Keratinocyte (primary cell): ENCODE results near the gene CD74. TPM values are rescaled to one million over a fixed set of nuclear protein-coding genes. Genes with fewer than 3 reads are reported as not detected.

Source experiments
- DNase-seq: peaks from one replicate; pipeline ENCODE4 v3.0.0-alpha.2; 2011; ENCODE audit warnings: low read depth, missing footprints, low spot score
- FAIRE-seq: peaks from 2 replicates; lab custom pipeline; 2011; peaks lifted over from hg19 to GRCh38; lab: Jason Lieb, UNC
- H2AFZ ChIP-seq: 2 replicates; pipeline ENCODE4 v1.6.0; 2012; ENCODE audit warnings: low read length, control low read depth, inconsistent platforms; ENCODE audit not compliant: control insufficient read depth
- H3K27ac ChIP-seq: 2 replicates; pipeline ENCODE4 v1.5.1; 2011; ENCODE audit warnings: low read length; ENCODE audit not compliant: control insufficient read depth, insufficient read depth
- H3K27me3 ChIP-seq: 3 replicates; pipeline ENCODE4 v1.6.0; 2011; ENCODE audit warnings: low read length; ENCODE audit not compliant: control insufficient read depth, insufficient read depth; ENCODE audit errors: extremely low read depth
- H3K36me3 ChIP-seq, 2 experiments: 2 replicates in 1 of 2; 3 replicates in 1 of 2; pipeline ENCODE4 v1.5.1; 2011; ENCODE audit warnings: low read length in 2 of 2, mild to moderate bottlenecking in 1 of 2; ENCODE audit not compliant: control insufficient read depth in 2 of 2, insufficient read depth in 2 of 2; ENCODE audit errors: extremely low read depth in 1 of 2
- H3K4me1 ChIP-seq: 3 replicates; pipeline ENCODE4 v1.5.1; 2011; ENCODE audit warnings: low read length; ENCODE audit not compliant: control insufficient read depth, insufficient read depth; ENCODE audit errors: extremely low read depth
- H3K4me2 ChIP-seq: 3 replicates; pipeline ENCODE4 v1.6.0; 2011; ENCODE audit warnings: low read depth, low read length; ENCODE audit not compliant: control insufficient read depth, insufficient read depth; ENCODE audit errors: extremely low read depth
- H3K4me3 ChIP-seq, 3 experiments: fragments of 200-600 bp in 1 of 3; sonication (generic) in 1 of 3; 2 replicates in 2 of 3; 3 replicates in 1 of 3; pipeline ENCODE4 v1.5.1; 2011 to 2016; ENCODE audit warnings: low read length in 3 of 3, mild to moderate bottlenecking in 3 of 3, control low read depth in 2 of 3, inconsistent platforms in 1 of 3, low read depth in 1 of 3, mixed read lengths in 1 of 3, mixed run types in 1 of 3, moderate library complexity in 1 of 3; ENCODE audit not compliant: control insufficient read depth in 2 of 3, insufficient read depth in 2 of 3; ENCODE audit errors: extremely low read depth in 1 of 3
- H3K79me2 ChIP-seq: 2 replicates; pipeline ENCODE4 v1.6.0; 2012; ENCODE audit warnings: low read length; ENCODE audit not compliant: control insufficient read depth, insufficient read depth
- H3K9ac ChIP-seq: 3 replicates; pipeline ENCODE4 v1.6.0; 2011; ENCODE audit warnings: low read length; ENCODE audit not compliant: control insufficient read depth, insufficient read depth; ENCODE audit errors: extremely low read depth
- H3K9me1 ChIP-seq: 3 replicates; pipeline ENCODE4 v1.6.0; 2011; ENCODE audit warnings: low read length; ENCODE audit not compliant: control insufficient read depth, insufficient read depth; ENCODE audit errors: extremely low read depth
- H3K9me3 ChIP-seq: 2 replicates; pipeline ENCODE4 v1.5.1; 2012; ENCODE audit warnings: low read depth, low read length; ENCODE audit not compliant: control insufficient read depth
- H4K20me1 ChIP-seq: 3 replicates; pipeline ENCODE4 v1.6.0; 2011; ENCODE audit warnings: low read length; ENCODE audit not compliant: control insufficient read depth, insufficient read depth; ENCODE audit errors: extremely low read depth
- EZH2 ChIP-seq: IDR thresholded peaks from one replicate; pipeline ENCODE4 v1.6.1; 2012; ENCODE audit warnings: inconsistent platforms, mild to moderate bottlenecking, low read length, moderate library complexity
- dilution Hi-C: fragments of 300-500 bp; cut with MboI; formaldehyde crosslinking; loops from one replicate; pipeline ENCODE4 v1.7.0; 2020; ENCODE audit warnings: low sequenced_read_pairs; ENCODE audit not compliant: extremely low pct_ligation_motif_present
- polyA plus RNA-seq, 5 experiments: library from polyadenylated mRNA; depleted of rRNA in 3 of 5; stranded (reverse) in 3 of 5; stranded (forward) in 1 of 5; unstranded in 1 of 5; fragments of >200 nt; gene quantifications; 1 replicate in 1 of 5; 2 replicates in 3 of 5; 3 replicates in 1 of 5; pipeline versions ENCODE4 v1.2.1 to v1.2.3, GENCODE V29; 2011 to 2012; ENCODE audit warnings: missing spikeins in 2 of 5, low read depth in 1 of 5, low replicate concordance in 1 of 5
- TF ChIP-seq, protein P1 (sequence below), 3 experiments: IDR thresholded peaks in 1 of 3; conservative IDR thresholded peaks in 1 of 3; optimal IDR thresholded peaks in 1 of 3; 2 replicates in 2 of 3; 3 replicates in 1 of 3; pipeline versions ENCODE3 to v1.5.1; 2011; ENCODE audit warnings: low read length in 3 of 3, mild to moderate bottlenecking in 3 of 3, moderate library complexity in 2 of 3, control low read depth in 1 of 3, inconsistent platforms in 1 of 3; ENCODE audit not compliant: insufficient read depth in 2 of 3; ENCODE audit errors: extremely low read depth in 1 of 3

CD74 gene
- polyA plus RNA-seq, 1 donor (not counting 4 experiments of a cell fraction or from before 2014, with no cell fraction given) = 0.71 TPM

DNA sequence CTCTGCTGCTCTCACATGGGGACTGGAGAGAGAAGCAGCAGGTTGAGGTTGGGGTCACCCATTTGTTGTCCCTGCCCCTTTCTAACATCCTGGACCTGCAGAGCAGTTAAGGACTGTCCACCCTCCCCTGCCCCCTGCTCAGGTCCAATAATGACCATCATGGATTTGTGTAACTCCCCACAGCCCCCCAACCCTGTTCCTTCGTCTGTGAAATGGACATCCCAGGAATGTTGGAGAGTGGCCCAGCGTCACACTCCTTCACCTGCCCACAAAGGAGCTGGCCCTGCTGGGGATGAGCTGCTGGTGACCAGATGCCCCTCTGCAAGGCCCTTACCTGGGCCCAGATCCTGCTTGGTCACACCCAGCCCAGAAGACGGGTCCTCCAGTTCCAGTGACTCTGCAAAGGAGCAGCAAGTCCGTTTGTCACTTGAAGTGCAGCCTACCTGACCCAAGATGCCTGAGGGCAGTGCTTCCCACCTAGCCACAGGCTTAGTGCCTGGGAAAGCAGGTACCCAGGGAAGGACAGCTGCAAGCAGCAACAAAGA is 10.4 kb downstream of the CD74 start:
- H3K4me1 ChIP-seq = no peaks in the 10 kb centered on the region
- H3K9me1 ChIP-seq = no peaks in the 10 kb centered on the region
- H2AFZ ChIP-seq = no peak overlapping the region
- dilution Hi-C loops = no loop called here
- TF ChIP-seq EZH2 = no peak
- TF ChIP-seq, protein P1, sequence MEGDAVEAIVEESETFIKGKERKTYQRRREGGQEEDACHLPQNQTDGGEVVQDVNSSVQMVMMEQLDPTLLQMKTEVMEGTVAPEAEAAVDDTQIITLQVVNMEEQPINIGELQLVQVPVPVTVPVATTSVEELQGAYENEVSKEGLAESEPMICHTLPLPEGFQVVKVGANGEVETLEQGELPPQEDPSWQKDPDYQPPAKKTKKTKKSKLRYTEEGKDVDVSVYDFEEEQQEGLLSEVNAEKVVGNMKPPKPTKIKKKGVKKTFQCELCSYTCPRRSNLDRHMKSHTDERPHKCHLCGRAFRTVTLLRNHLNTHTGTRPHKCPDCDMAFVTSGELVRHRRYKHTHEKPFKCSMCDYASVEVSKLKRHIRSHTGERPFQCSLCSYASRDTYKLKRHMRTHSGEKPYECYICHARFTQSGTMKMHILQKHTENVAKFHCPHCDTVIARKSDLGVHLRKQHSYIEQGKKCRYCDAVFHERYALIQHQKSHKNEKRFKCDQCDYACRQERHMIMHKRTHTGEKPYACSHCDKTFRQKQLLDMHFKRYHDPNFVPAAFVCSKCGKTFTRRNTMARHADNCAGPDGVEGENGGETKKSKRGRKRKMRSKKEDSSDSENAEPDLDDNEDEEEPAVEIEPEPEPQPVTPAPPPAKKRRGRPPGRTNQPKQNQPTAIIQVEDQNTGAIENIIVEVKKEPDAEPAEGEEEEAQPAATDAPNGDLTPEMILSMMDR (optimal IDR thresholded peaks at IDR 0.05 in 1 of 3, IDR thresholded peaks at IDR 0.05 in 1 of 3, conservative IDR thresholded peaks at IDR 0.05 in 1 of 3; ENCODE audit: extremely low read depth in 1 of 3, insufficient read depth in 2 of 3, low read length in 3 of 3) = no peak
- FAIRE-seq (no peak), DNase-seq (no peak)
- no peaks in the 10 kb centered on the region for H3K27me3 ChIP-seq
- H3K4me2 ChIP-seq = no peak overlapping the region
- H3K79me2 ChIP-seq = no peaks in the 10 kb centered on the region
- no peak overlapping the region for H3K9ac ChIP-seq
- peaks cover 14 to 30% of the 10 kb centered on the region in 2 experiments for H3K36me3 ChIP-seq
- no peaks in the 10 kb centered on the region for H3K9me3 ChIP-seq
- no peak overlapping the region for H3K4me3 ChIP-seq
- H3K27ac ChIP-seq = no peak overlapping the region
- no peaks in the 10 kb centered on the region for H4K20me1 ChIP-seq

DNA sequence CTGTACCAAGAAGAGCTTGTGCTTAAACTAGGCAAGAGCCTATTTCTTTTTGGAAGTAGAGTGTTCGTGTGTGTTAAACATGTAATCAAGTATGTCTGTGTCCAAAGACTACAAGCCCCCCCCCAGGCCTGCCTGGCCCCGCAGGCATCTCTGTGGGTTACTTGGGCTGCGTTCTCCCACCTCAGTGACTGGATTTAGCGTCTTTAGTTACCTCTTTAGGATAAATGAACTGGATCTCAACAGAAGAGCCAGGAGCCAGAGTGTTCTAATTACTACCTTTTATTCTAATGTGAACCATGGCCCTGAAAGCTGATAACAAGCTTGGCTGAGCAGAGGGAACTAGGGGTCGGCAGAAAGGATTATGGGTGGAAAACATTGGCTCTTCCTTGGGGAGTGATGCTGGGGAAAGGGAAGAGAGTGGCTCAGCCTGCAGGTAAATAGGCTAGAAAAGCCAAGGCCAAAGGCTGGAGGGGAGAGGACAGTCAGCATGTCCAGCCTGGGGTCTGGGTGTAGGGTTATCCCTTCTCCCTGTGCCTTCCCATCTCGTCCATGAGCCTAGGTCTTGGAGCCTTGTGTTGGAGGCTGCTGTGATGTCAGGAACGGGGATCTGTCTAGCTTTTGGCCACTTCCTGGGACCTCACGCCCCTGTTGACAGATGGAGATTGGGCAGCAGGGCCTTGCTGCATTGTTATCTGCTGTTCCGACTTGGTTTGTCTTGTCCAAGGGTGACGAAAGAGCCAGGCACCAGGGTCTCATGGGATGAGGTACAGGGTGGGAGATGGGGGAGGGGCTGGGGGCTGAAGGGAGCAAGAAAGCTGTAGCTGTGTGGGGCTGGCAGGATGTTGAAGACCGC is 11.1 kb downstream of the CD74 start:
- TF ChIP-seq EZH2 = no peak
- TF ChIP-seq, protein P1 (optimal IDR thresholded peaks at IDR 0.05 in 1 of 3, IDR thresholded peaks at IDR 0.05 in 1 of 3, conservative IDR thresholded peaks at IDR 0.05 in 1 of 3; ENCODE audit: extremely low read depth in 1 of 3, insufficient read depth in 2 of 3, low read length in 3 of 3) = no peak
- no peaks in the 10 kb centered on the region for H3K9me1 ChIP-seq
- peaks cover 17 to 33% of the 10 kb centered on the region in 2 experiments for H3K36me3 ChIP-seq
- no peak for DNase-seq
- H3K79me2 ChIP-seq = no peaks in the 10 kb centered on the region
- H3K4me2 ChIP-seq = no peak overlapping the region
- no peak overlapping the region for H2AFZ ChIP-seq
- H4K20me1 ChIP-seq = no peaks in the 10 kb centered on the region
- H3K27ac ChIP-seq = no peak overlapping the region
- no peaks in the 10 kb centered on the region for H3K4me1 ChIP-seq
- no peak overlapping the region for H3K4me3 ChIP-seq
- H3K9ac ChIP-seq = no peak overlapping the region
- H3K27me3 ChIP-seq = no peaks in the 10 kb centered on the region
- dilution Hi-C loops = no loop called here
- no peaks in the 10 kb centered on the region for H3K9me3 ChIP-seq
- no peak for FAIRE-seq
